ENCODE data around the gene ZNF181.
A peak's percentile ranks its signal among the peaks of the same experiment; 100 is the strongest.
"Not testable (repeated sequence)": the region's sequence is repeated elsewhere in the genome, so short reads cannot be mapped to it uniquely, and the experiment has no call there.

Gene ZNF181

GRCh38 chr19:34733746-34734536 is at the start of gene ZNF181:
Gene ZNF181 (plus strand): TSS chr19:34734243. CDS start chr19:34735038, 795 bp downstream.
- DNase-seq: peak; percentile 84

DNA sequence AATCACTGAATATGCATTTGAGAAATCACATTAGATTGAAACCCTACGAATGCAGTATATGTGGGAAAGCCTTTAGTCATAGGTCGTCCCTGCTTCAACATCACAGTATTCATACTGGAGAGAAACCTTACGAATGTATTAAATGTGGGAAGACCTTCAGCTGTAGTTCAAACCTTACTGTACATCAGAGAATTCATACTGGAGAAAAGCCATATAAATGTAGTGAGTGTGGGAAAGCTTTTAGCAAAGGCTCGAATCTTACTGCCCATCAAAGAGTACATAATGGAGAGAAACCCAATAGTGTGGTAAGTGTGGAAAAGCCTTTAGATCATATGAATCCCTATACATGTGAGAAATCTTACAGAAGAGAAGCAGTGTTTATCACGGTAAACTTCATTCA is 48.8 kb upstream of the ZNF181 start:
- DNase-seq: not testable (repeated sequence)

- no peak for DNase-seq
Observed at GRCh38 chr19:34686455-34686854, 47.6 kb upstream of the ZNF181 start.

GRCh38 chr19:34687348-34687747 is 46.7 kb upstream of the ZNF181 start:
- no peak for DNase-seq

DNA sequence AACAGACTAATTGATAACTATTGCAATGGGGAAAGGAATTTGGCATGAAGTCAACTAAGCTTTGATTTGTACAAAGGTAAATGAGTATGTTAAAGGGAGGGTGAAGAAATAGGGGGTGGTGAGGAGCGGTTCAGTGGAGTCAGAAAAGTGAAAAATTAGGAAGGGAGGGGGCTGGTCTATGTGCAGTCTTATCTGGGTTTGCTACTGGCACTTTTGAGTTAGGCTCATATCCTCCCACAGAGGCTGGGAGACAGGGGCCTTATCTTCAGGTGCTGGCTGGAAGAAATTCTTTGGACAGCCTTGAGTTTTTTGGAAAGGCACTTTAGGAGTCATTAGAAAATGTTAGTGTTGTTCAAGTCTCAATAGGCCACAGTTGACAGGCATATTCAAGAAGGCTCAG is 45.5 kb upstream of the ZNF181 start:
- no peak for DNase-seq

- DNase-seq: no peak
Observed at GRCh38 chr19:34690372-34690771, 43.7 kb upstream of the ZNF181 start.

DNA sequence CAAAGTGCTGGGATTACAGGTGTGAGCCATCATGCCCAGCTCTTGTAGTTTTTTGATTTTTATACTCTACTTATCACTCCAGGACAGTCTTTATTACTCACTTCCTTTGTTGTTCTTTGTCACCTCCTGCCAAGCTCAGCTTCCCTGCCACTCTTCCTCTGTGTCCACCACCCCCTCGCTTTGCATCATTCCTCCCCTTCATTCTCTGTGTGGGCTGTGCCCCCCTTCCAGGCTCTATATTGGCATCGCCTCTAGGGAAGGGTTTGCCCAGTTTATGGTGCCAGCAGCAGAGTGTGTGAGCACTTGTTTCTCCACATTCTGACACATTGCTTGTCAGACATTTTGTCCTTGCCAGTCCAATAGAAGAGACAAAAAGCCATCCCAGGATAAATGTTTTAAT is 41.5 kb upstream of the ZNF181 start:
- DNase-seq: no peak

DNA sequence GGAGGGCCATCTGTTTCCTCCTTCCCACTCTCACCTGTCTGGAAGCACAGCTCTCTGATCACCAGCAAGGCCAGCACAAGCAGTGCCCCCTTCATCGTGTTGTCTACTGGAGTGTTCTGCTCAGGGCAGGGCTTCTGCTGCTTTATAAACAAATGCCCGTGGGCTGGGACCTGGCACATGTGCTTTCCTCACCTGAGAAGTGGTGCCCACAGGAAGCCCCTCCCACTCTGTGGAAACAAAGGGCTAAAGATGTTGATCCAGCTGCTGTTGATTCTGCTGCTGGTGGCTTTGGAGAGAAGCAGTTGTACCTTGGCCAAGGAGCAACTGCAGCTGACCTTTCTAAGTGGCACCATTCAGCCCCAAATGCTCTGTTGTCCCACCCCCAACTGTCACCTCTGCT is 26.4 kb upstream of the ZNF181 start:
- DNase-seq: no peak

DNA sequence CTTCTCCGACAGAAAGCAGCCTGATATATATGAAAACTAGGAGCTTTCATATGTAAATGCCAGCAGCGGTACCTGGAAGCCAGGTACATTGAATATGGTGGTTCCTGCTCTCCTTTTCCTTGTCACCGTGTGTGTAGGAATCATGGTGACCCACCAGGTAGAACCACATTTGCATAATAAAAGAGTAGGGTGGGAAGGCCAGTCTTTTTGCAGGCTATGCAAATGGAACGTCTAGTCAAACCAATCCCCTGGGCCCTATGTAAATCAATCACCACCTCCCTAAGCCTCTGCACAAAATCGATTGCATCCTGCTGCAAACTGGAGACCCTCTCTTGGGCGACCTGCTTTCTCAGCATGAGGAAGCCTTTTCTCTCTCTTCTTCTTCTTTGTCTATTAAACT is 22.2 kb upstream of the ZNF181 start:
- no peak for DNase-seq

DNA sequence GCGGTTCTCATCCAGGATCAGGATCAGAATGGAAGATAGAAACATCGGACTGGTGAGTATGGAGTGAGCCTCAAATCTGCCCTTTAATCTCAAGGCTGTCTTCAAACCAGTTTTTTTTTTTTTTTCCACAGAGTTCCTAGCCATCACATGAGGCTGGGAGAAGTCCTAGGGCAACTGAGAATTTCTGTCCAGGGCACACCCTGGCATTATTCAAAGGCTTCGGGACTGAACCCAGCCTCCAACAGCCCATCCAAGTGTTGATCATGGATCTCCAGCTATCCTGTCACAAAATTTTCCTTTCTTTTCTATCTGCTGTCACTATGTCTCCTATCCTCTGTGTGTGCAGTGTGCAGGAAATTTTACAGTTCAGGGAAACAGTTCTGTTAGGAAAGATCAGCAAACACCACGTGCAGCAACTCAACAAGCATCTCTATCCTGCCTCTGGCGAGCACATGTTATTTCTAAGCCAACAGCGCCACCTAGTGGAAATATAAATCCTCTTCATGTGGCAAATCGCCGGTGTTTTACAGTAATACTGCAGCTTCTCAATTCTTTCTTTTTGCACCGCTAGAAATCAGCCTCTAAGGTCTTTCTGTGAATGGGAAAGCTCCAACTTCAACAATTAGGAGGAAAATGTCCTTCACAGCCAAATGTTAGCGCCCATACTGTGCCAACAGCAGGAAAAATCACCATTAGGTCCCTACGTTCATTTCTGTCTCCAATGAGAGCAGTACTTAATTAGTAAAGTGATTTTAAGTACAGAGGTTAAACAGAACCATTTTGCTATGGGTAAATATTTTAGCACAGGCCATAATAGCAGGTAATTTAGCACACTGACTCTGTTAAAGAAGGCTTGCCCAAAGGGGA is 21.4 kb upstream of the ZNF181 start:
- peak; percentile 73 for DNase-seq

- DNase-seq: no peak
Observed at GRCh38 chr19:34713262-34713637, 20.8 kb upstream of the ZNF181 start.

DNA sequence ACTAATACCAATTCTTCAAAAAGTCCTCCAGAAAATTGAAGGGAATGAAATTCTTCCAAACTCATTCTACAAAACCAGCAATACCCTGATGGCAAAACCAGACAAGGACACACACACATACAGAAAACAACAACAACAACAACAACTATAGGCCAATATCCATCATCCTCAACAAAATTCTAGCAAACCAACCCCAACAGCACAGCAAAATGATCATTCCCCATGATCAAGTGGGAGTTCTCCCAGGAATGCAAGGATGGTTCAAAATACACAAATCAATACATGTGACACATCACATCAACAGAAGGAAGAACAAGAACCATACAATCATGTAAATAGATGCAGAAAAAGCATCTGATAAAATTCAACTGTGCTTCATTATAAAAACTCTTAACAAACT is 18.7 kb upstream of the ZNF181 start:
- DNase-seq: no peak

GRCh38 chr19:34722353-34722752 is 11.7 kb upstream of the ZNF181 start:
- no peak for DNase-seq

- DNase-seq: no peak
Observed at GRCh38 chr19:34725400-34725799, 8.6 kb upstream of the ZNF181 start.

GRCh38 chr19:34731019-34731829 is 2.8 kb upstream of the ZNF181 start:
- DNase-seq: no peak

DNA sequence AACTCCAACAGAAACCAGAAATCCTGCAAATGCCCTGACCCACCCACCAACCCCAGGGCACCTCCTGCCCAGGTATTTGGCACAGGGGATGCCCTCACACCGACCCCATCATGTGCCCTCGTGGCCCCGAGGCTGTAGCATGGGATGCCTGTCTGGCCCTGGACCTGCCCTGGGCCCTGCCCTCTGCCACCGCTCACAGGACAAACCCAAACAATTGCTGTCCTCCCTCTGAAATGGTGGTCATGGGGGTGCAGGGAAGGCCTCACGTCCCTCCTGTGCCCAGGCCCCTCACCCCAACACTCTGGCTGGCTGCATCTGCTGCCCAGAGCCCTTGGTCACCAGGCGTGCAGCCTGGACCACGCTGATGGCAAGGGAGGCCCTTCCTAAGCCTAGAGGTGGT is 2.1 kb upstream of the ZNF181 start:
- no peak for DNase-seq

DNA sequence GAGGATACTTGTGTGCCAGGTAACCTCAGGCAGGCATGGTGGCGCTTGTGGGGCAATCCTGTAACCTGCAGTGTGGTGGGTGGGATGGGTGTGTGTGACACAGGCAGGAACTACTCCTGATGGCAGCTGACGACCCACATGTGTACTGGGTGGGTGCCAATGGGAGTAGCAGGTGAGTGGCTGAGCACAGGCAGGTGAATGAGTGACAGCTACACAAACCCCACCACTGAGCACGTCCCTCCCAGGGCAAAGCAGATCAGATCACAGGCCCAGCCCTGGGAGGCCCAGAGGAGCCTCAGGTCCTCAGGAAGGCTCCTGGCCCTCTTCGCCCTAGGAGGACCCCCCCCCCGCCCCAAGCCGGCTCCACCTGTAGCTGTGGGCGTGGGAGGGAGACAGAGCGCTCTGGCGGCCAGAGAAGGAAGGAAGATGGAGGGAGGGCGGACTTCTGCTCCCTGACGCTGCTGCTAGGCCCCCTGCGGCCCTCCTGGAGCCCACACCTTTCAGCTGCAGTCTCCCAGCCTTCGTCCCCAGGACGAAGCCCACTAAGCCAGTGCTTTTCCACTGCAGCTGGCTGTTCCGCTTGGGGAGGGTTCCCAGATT is 1.3 kb upstream of the ZNF181 start:
- no peak for DNase-seq

GRCh38 chr19:34733266-34733745 is 737 bp upstream of the ZNF181 start:
- no peak for DNase-seq

- DNase-seq: no peak
Observed at GRCh38 chr19:34734537-34735103, 577 bp downstream of the ZNF181 start.

DNA sequence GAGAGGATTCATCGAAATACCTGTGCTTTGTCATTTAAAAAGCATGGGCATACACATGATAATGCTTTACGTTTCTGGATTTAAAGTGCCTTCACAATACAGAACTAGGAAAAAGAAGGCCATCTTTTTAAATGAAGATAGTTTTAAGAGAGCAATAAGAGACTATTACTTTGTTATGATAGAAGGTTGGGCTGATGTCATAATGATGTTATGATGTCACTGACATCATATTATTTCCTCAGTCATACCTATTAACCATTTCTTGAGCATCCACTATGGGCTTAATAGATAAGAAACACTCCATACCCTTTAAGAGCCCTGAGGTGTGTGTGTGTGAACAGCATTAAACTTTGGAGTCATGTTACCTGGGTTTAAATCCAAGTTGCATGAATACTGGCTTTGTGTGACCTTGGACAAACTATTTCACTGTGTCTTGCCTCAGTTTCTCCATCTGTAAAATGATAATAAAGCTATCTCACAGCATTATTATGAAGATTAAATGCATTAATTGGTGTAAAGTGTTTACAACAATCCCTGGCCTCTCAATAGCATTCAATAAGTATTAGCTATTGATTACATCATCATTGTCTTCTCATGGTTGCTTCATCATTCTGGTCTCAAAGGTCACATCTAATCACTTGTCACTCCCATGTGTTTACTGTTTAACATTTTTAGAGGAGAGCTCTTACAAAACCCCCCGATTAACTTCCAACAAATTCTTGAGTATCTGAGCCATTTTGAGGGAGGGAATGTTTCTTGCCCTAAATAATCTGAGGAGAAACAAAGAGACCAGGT is 11.1 kb downstream of the ZNF181 start:
- DNase-seq: no peak

DNA sequence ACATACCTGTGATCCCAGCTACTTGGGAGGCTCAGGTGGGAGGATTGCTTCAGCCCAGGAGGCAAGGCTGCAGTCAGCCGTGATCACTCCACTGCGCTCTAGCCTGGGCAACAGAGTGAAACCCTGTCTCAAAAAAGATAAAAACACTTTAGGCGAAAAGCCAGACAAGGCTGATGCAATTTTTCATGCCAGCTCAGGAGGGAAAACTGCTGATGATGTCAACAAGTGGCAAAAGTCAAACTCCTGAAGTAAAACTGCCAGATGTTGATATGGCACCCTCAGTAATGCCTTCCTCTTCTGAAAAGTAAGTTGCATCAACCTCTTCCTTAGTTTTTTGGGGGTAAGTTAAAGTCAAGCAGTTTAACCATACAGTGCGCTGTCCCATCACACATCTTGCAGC is 23.4 kb downstream of the ZNF181 start:
- DNase-seq: no peak

Data from activated CD4-positive, alpha-beta T cell treated with anti-CD3 and anti-CD28 coated beads, Interleukin-10, Interleukin-2, amounts not matched to agents 100 ng/mL and 50 ng/mL, durations not matched to agents 16 hours and 8 hours (primary cell).